Keratinocyte (primary cell): ENCODE results near the gene SDK1. TPM values are rescaled to one million over a fixed set of nuclear protein-coding genes. Genes with fewer than 3 reads are reported as not detected.

Experiments used
- DNase-seq: peaks from one replicate; pipeline ENCODE4 v3.0.0-alpha.2; 2011; ENCODE audit warnings: low read depth, missing footprints, low spot score
- FAIRE-seq: peaks from 2 replicates; lab custom pipeline; 2011; peaks lifted over from hg19 to GRCh38; lab: Jason Lieb, UNC
- H2AFZ ChIP-seq: 2 replicates; pipeline ENCODE4 v1.6.0; 2012; ENCODE audit warnings: low read length, control low read depth, inconsistent platforms; ENCODE audit not compliant: control insufficient read depth
- H3K27ac ChIP-seq: 2 replicates; pipeline ENCODE4 v1.5.1; 2011; ENCODE audit warnings: low read length; ENCODE audit not compliant: control insufficient read depth, insufficient read depth
- H3K27me3 ChIP-seq: 3 replicates; pipeline ENCODE4 v1.6.0; 2011; ENCODE audit warnings: low read length; ENCODE audit not compliant: control insufficient read depth, insufficient read depth; ENCODE audit errors: extremely low read depth
- H3K36me3 ChIP-seq, 2 experiments: 2 replicates in 1 of 2; 3 replicates in 1 of 2; pipeline ENCODE4 v1.5.1; 2011; ENCODE audit warnings: low read length in 2 of 2, mild to moderate bottlenecking in 1 of 2; ENCODE audit not compliant: control insufficient read depth in 2 of 2, insufficient read depth in 2 of 2; ENCODE audit errors: extremely low read depth in 1 of 2
- H3K4me1 ChIP-seq: 3 replicates; pipeline ENCODE4 v1.5.1; 2011; ENCODE audit warnings: low read length; ENCODE audit not compliant: control insufficient read depth, insufficient read depth; ENCODE audit errors: extremely low read depth
- H3K4me2 ChIP-seq: 3 replicates; pipeline ENCODE4 v1.6.0; 2011; ENCODE audit warnings: low read depth, low read length; ENCODE audit not compliant: control insufficient read depth, insufficient read depth; ENCODE audit errors: extremely low read depth
- H3K4me3 ChIP-seq, 3 experiments: fragments of 200-600 bp in 1 of 3; sonication (generic) in 1 of 3; 2 replicates in 2 of 3; 3 replicates in 1 of 3; pipeline ENCODE4 v1.5.1; 2011 to 2016; ENCODE audit warnings: low read length in 3 of 3, mild to moderate bottlenecking in 3 of 3, control low read depth in 2 of 3, inconsistent platforms in 1 of 3, low read depth in 1 of 3, mixed read lengths in 1 of 3, mixed run types in 1 of 3, moderate library complexity in 1 of 3; ENCODE audit not compliant: control insufficient read depth in 2 of 3, insufficient read depth in 2 of 3; ENCODE audit errors: extremely low read depth in 1 of 3
- H3K79me2 ChIP-seq: 2 replicates; pipeline ENCODE4 v1.6.0; 2012; ENCODE audit warnings: low read length; ENCODE audit not compliant: control insufficient read depth, insufficient read depth
- H3K9ac ChIP-seq: 3 replicates; pipeline ENCODE4 v1.6.0; 2011; ENCODE audit warnings: low read length; ENCODE audit not compliant: control insufficient read depth, insufficient read depth; ENCODE audit errors: extremely low read depth
- H3K9me1 ChIP-seq: 3 replicates; pipeline ENCODE4 v1.6.0; 2011; ENCODE audit warnings: low read length; ENCODE audit not compliant: control insufficient read depth, insufficient read depth; ENCODE audit errors: extremely low read depth
- H3K9me3 ChIP-seq: 2 replicates; pipeline ENCODE4 v1.5.1; 2012; ENCODE audit warnings: low read depth, low read length; ENCODE audit not compliant: control insufficient read depth
- H4K20me1 ChIP-seq: 3 replicates; pipeline ENCODE4 v1.6.0; 2011; ENCODE audit warnings: low read length; ENCODE audit not compliant: control insufficient read depth, insufficient read depth; ENCODE audit errors: extremely low read depth
- EZH2 ChIP-seq: IDR thresholded peaks from one replicate; pipeline ENCODE4 v1.6.1; 2012; ENCODE audit warnings: inconsistent platforms, mild to moderate bottlenecking, low read length, moderate library complexity
- dilution Hi-C: fragments of 300-500 bp; cut with MboI; formaldehyde crosslinking; loops from one replicate; pipeline ENCODE4 v1.7.0; 2020; ENCODE audit warnings: low sequenced_read_pairs; ENCODE audit not compliant: extremely low pct_ligation_motif_present
- polyA plus RNA-seq, 5 experiments: library from polyadenylated mRNA; depleted of rRNA in 3 of 5; stranded (reverse) in 3 of 5; stranded (forward) in 1 of 5; unstranded in 1 of 5; fragments of >200 nt; gene quantifications; 1 replicate in 1 of 5; 2 replicates in 3 of 5; 3 replicates in 1 of 5; pipeline versions ENCODE4 v1.2.1 to v1.2.3, GENCODE V29; 2011 to 2012; ENCODE audit warnings: missing spikeins in 2 of 5, low read depth in 1 of 5, low replicate concordance in 1 of 5
- TF ChIP-seq, protein P1 (sequence below), 3 experiments: IDR thresholded peaks in 1 of 3; conservative IDR thresholded peaks in 1 of 3; optimal IDR thresholded peaks in 1 of 3; 2 replicates in 2 of 3; 3 replicates in 1 of 3; pipeline versions ENCODE3 to v1.5.1; 2011; ENCODE audit warnings: low read length in 3 of 3, mild to moderate bottlenecking in 3 of 3, moderate library complexity in 2 of 3, control low read depth in 1 of 3, inconsistent platforms in 1 of 3; ENCODE audit not compliant: insufficient read depth in 2 of 3; ENCODE audit errors: extremely low read depth in 1 of 3

The SDK1 gene
- polyA plus RNA-seq, 1 donor (not counting 4 experiments of a cell fraction or from before 2014, with no cell fraction given) = 0.66 TPM

DNA sequence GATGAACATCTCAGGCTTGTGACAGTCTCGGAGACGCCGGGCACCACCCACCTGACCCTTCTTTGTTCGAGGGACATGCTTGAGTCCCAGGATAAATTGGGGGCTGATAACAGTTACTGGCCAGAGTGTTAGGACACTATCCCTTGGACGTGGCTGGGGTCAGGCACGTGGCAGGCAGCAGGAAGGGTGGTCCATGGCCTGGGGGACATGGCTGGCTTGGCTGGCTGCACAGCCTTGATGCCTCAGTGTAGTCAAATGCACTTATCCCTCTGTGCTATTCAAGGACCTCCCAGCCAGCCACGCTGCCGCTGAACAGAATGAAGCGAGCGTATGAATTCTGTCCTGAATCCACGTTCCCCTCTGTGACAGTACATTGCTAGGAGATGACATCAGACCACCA, 719.0 kb downstream of the SDK1 start:
- Histone ChIP-seq H3K36me3 (peaks cover 0 to 4% of the 10 kb centered on the region in 2 experiments), H3K27ac (no peak overlapping the region), H2AFZ (no peak overlapping the region), H4K20me1 (no peaks in the 10 kb centered on the region), H3K4me1 (no peaks in the 10 kb centered on the region), H3K9ac (no peak overlapping the region), H3K27me3 (no peaks in the 10 kb centered on the region), H3K4me3 (no peak overlapping the region), H3K9me3 (peaks cover 6% of the 10 kb centered on the region), H3K4me2 (no peak overlapping the region), H3K79me2 (no peaks in the 10 kb centered on the region), H3K9me1 (no peaks in the 10 kb centered on the region)
- TF ChIP-seq, protein P1, sequence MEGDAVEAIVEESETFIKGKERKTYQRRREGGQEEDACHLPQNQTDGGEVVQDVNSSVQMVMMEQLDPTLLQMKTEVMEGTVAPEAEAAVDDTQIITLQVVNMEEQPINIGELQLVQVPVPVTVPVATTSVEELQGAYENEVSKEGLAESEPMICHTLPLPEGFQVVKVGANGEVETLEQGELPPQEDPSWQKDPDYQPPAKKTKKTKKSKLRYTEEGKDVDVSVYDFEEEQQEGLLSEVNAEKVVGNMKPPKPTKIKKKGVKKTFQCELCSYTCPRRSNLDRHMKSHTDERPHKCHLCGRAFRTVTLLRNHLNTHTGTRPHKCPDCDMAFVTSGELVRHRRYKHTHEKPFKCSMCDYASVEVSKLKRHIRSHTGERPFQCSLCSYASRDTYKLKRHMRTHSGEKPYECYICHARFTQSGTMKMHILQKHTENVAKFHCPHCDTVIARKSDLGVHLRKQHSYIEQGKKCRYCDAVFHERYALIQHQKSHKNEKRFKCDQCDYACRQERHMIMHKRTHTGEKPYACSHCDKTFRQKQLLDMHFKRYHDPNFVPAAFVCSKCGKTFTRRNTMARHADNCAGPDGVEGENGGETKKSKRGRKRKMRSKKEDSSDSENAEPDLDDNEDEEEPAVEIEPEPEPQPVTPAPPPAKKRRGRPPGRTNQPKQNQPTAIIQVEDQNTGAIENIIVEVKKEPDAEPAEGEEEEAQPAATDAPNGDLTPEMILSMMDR (optimal IDR thresholded peaks at IDR 0.05 in 1 of 3, IDR thresholded peaks at IDR 0.05 in 1 of 3, conservative IDR thresholded peaks at IDR 0.05 in 1 of 3; ENCODE audit: extremely low read depth in 1 of 3, insufficient read depth in 2 of 3, low read length in 3 of 3) = no peak
- no peak for TF ChIP-seq EZH2
- no peak for DNase-seq
- no peak for FAIRE-seq
- dilution Hi-C loops = no loop called here

DNA sequence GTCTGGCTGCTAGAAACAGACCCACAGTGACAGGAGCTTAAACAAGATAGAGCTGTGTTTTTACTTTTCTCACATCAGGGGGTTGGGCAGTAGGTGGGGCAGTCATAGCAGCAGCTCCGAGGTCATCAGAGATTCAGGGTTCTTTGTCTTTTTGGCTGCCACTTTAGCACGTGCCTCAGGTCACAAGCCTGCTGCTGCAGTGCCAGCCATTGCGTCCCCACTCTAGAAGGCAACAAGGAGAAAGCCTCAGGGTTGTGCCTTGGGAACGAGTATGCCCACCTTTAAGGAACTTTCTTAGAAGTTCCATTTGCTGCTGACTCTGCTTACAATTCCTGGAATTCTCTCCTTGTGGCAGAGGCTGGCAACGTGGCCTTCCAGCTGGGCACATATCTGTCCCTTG, 720.4 kb downstream of the SDK1 start:
- dilution Hi-C loops = no loop called here
- Histone ChIP-seq H3K36me3 (peaks cover 0 to 1% of the 10 kb centered on the region in 2 experiments), H3K4me3 (no peak overlapping the region), H4K20me1 (no peaks in the 10 kb centered on the region), H3K9ac (no peak overlapping the region), H3K4me2 (no peak overlapping the region), H2AFZ (no peak overlapping the region), H3K79me2 (no peaks in the 10 kb centered on the region), H3K9me3 (peaks cover 6% of the 10 kb centered on the region), H3K27me3 (no peaks in the 10 kb centered on the region), H3K4me1 (no peaks in the 10 kb centered on the region), H3K9me1 (no peaks in the 10 kb centered on the region), H3K27ac (no peak overlapping the region)
- DNase-seq (no peak), FAIRE-seq (no peak)
- TF ChIP-seq EZH2 = no peak
- TF ChIP-seq, protein P1 (optimal IDR thresholded peaks at IDR 0.05 in 1 of 3, IDR thresholded peaks at IDR 0.05 in 1 of 3, conservative IDR thresholded peaks at IDR 0.05 in 1 of 3; ENCODE audit: extremely low read depth in 1 of 3, insufficient read depth in 2 of 3, low read length in 3 of 3) = no peak
